Measurements from ENCODE around the gene OR5AU1.
"Not testable (repeated sequence)": the region's sequence is repeated elsewhere in the genome, so short reads cannot be mapped to it uniquely, and the experiment has no call there.

The OR5AU1 gene

GRCh38 chr14:21184254-21184653 is 28.4 kb upstream of the OR5AU1 start:
- no peak overlapping the region for H3K27ac ChIP-seq (ENCODE audit: low read depth, low read length)
- no peak for DNase-seq
- no peak overlapping the region for H3K56ac ChIP-seq (ENCODE audit: low read length)
- H3K18ac ChIP-seq (ENCODE audit: low read length): no peak overlapping the region
- H3K23ac ChIP-seq (ENCODE audit: low read length): no peak overlapping the region
- no peak overlapping the region for H2BK5ac ChIP-seq (ENCODE audit: low read length)
- no CpG with 5 or more reads among the region's 1 CpG for WGBS (ENCODE audit: extremely low coverage, insufficient coverage, low lambda C conversion rate)
- no peak overlapping the region for H2BK120ac ChIP-seq (ENCODE audit: low read depth, low read length)
- H3K4me1 ChIP-seq (ENCODE audit: control insufficient read depth, low read depth, low read length): no peaks in the 10 kb centered on the region
- no peaks in the 10 kb centered on the region for H3K36me3 ChIP-seq (ENCODE audit: control insufficient read depth, insufficient read depth, low read length)
- no peak overlapping the region for H3K4ac ChIP-seq (ENCODE audit: low read depth, low read length)
- H3K79me1 ChIP-seq (ENCODE audit: low read length): no peaks in the 10 kb centered on the region
- no peak overlapping the region for H3K9ac ChIP-seq (ENCODE audit: low read length)
- H3K4me3 ChIP-seq (ENCODE audit: low read length): no peak overlapping the region
- no peaks in the 10 kb centered on the region for H3K27me3 ChIP-seq (ENCODE audit: insufficient read depth, low read length, poor library complexity)
- no peaks in the 10 kb centered on the region for H3K79me2 ChIP-seq (ENCODE audit: control insufficient read depth, insufficient read depth, low read length)
- no peak overlapping the region for H2BK15ac ChIP-seq (replicated peaks; ENCODE audit: low read depth)
- H2AK5ac ChIP-seq (ENCODE audit: low read length): no peak overlapping the region
- H4K5ac ChIP-seq (ENCODE audit: low read length): no peak overlapping the region
- H4K8ac ChIP-seq (ENCODE audit: low read depth, low read length): no peak overlapping the region
- no peak overlapping the region for H3K4me2 ChIP-seq (ENCODE audit: low read length)

GRCh38 chr14:21182166-21182565 is 26.3 kb upstream of the OR5AU1 start:
- no peak overlapping the region for H3K23ac ChIP-seq (ENCODE audit: low read length)
- no peaks in the 10 kb centered on the region for H3K27me3 ChIP-seq (ENCODE audit: insufficient read depth, low read length, poor library complexity)
- H3K4me1 ChIP-seq (ENCODE audit: control insufficient read depth, low read depth, low read length): no peaks in the 10 kb centered on the region
- H2BK15ac ChIP-seq (replicated peaks; ENCODE audit: low read depth): no peak overlapping the region
- no peaks in the 10 kb centered on the region for H3K79me2 ChIP-seq (ENCODE audit: control insufficient read depth, insufficient read depth, low read length)
- no peak overlapping the region for H3K27ac ChIP-seq (ENCODE audit: low read depth, low read length)
- no peak overlapping the region for H4K8ac ChIP-seq (ENCODE audit: low read depth, low read length)
- no peak overlapping the region for H3K18ac ChIP-seq (ENCODE audit: low read length)
- H3K79me1 ChIP-seq (ENCODE audit: low read length): no peaks in the 10 kb centered on the region
- WGBS (ENCODE audit: extremely low coverage, insufficient coverage, low lambda C conversion rate): no CpG with 5 or more reads among the region's 2 CpGs
- no peak overlapping the region for H3K4me2 ChIP-seq (ENCODE audit: low read length)
- H3K4ac ChIP-seq (ENCODE audit: low read depth, low read length): no peak overlapping the region
- no peak for DNase-seq
- H3K4me3 ChIP-seq (ENCODE audit: low read length): no peak overlapping the region
- H3K56ac ChIP-seq (ENCODE audit: low read length): no peak overlapping the region
- H4K5ac ChIP-seq (ENCODE audit: low read length): no peak overlapping the region
- H3K9ac ChIP-seq (ENCODE audit: low read length): no peak overlapping the region
- H2AK5ac ChIP-seq (ENCODE audit: low read length): no peak overlapping the region
- H2BK5ac ChIP-seq (ENCODE audit: low read length): no peak overlapping the region
- H3K36me3 ChIP-seq (ENCODE audit: control insufficient read depth, insufficient read depth, low read length): no peaks in the 10 kb centered on the region
- no peak overlapping the region for H2BK120ac ChIP-seq (ENCODE audit: low read depth, low read length)

GRCh38 chr14:21171128-21171527 is 15.3 kb upstream of the OR5AU1 start:
- H3K4me3 ChIP-seq (ENCODE audit: low read length): no peak overlapping the region
- H3K36me3 ChIP-seq (ENCODE audit: control insufficient read depth, insufficient read depth, low read length): no peaks in the 10 kb centered on the region
- H3K4ac ChIP-seq (ENCODE audit: low read depth, low read length): no peak overlapping the region
- H3K23ac ChIP-seq (ENCODE audit: low read length): no peak overlapping the region
- no peaks in the 10 kb centered on the region for H3K79me1 ChIP-seq (ENCODE audit: low read length)
- H3K27me3 ChIP-seq (ENCODE audit: insufficient read depth, low read length, poor library complexity): no peaks in the 10 kb centered on the region
- DNase-seq: no peak
- H3K27ac ChIP-seq (ENCODE audit: low read depth, low read length): no peak overlapping the region
- no peak overlapping the region for H4K8ac ChIP-seq (ENCODE audit: low read depth, low read length)
- no peak overlapping the region for H2BK5ac ChIP-seq (ENCODE audit: low read length)
- H3K79me2 ChIP-seq (ENCODE audit: control insufficient read depth, insufficient read depth, low read length): no peaks in the 10 kb centered on the region
- H2BK15ac ChIP-seq (replicated peaks; ENCODE audit: low read depth): no peak overlapping the region
- no peak overlapping the region for H4K5ac ChIP-seq (ENCODE audit: low read length)
- no peak overlapping the region for H3K18ac ChIP-seq (ENCODE audit: low read length)
- no peak overlapping the region for H2BK120ac ChIP-seq (ENCODE audit: low read depth, low read length)
- WGBS (ENCODE audit: extremely low coverage, insufficient coverage, low lambda C conversion rate): no CpG with 5 or more reads among the region's 2 CpGs
- H3K9ac ChIP-seq (ENCODE audit: low read length): no peak overlapping the region
- no peaks in the 10 kb centered on the region for H3K4me1 ChIP-seq (ENCODE audit: control insufficient read depth, low read depth, low read length)
- no peak overlapping the region for H2AK5ac ChIP-seq (ENCODE audit: low read length)
- H3K4me2 ChIP-seq (ENCODE audit: low read length): no peak overlapping the region
- H3K56ac ChIP-seq (ENCODE audit: low read length): no peak overlapping the region

- Histone ChIP-seq H2BK120ac (ENCODE audit: low read depth, low read length) (no peak overlapping the region), H4K5ac (ENCODE audit: low read length) (no peak overlapping the region), H2BK15ac (replicated peaks; ENCODE audit: low read depth) (no peak overlapping the region), H3K56ac (ENCODE audit: low read length) (no peak overlapping the region), H3K27ac (ENCODE audit: low read depth, low read length) (no peak overlapping the region), H2BK5ac (ENCODE audit: low read length) (no peak overlapping the region), H3K36me3 (ENCODE audit: control insufficient read depth, insufficient read depth, low read length) (no peaks in the 10 kb centered on the region), H3K79me1 (ENCODE audit: low read length) (no peaks in the 10 kb centered on the region), H3K4me3 (ENCODE audit: low read length) (no peak overlapping the region), H3K79me2 (ENCODE audit: control insufficient read depth, insufficient read depth, low read length) (no peaks in the 10 kb centered on the region), H3K27me3 (ENCODE audit: insufficient read depth, low read length, poor library complexity) (no peaks in the 10 kb centered on the region), H3K4me2 (ENCODE audit: low read length) (no peak overlapping the region), H2AK5ac (ENCODE audit: low read length) (no peak overlapping the region), H3K4ac (ENCODE audit: low read depth, low read length) (no peak overlapping the region), H3K9ac (ENCODE audit: low read length) (no peak overlapping the region), H3K4me1 (ENCODE audit: control insufficient read depth, low read depth, low read length) (no peaks in the 10 kb centered on the region), H3K23ac (ENCODE audit: low read length) (no peak overlapping the region), H3K18ac (ENCODE audit: low read length) (no peak overlapping the region), H4K8ac (ENCODE audit: low read depth, low read length) (no peak overlapping the region)
- DNase-seq: no peak
- no CpG with 5 or more reads among the region's 4 CpGs for WGBS (ENCODE audit: extremely low coverage, insufficient coverage, low lambda C conversion rate)
These were observed 13.7 kb upstream of the OR5AU1 start for GRCh38 chr14:21169573-21169972.

- no peak overlapping the region for H2BK120ac ChIP-seq (ENCODE audit: low read depth, low read length)
- H3K79me1 ChIP-seq (ENCODE audit: low read length): no peaks in the 10 kb centered on the region
- H3K79me2 ChIP-seq (ENCODE audit: control insufficient read depth, insufficient read depth, low read length): no peaks in the 10 kb centered on the region
- H3K4me1 ChIP-seq (ENCODE audit: control insufficient read depth, low read depth, low read length): no peaks in the 10 kb centered on the region
- H3K23ac ChIP-seq (ENCODE audit: low read length): no peak overlapping the region
- no peak overlapping the region for H3K4ac ChIP-seq (ENCODE audit: low read depth, low read length)
- no peak overlapping the region for H3K4me3 ChIP-seq (ENCODE audit: low read length)
- no peak overlapping the region for H3K56ac ChIP-seq (ENCODE audit: low read length)
- no peak overlapping the region for H3K18ac ChIP-seq (ENCODE audit: low read length)
- H3K4me2 ChIP-seq (ENCODE audit: low read length): no peak overlapping the region
- no peak overlapping the region for H2BK15ac ChIP-seq (replicated peaks; ENCODE audit: low read depth)
- H3K36me3 ChIP-seq (ENCODE audit: control insufficient read depth, insufficient read depth, low read length): no peaks in the 10 kb centered on the region
- H4K8ac ChIP-seq (ENCODE audit: low read depth, low read length): no peak overlapping the region
- DNase-seq: no peak
- H2BK5ac ChIP-seq (ENCODE audit: low read length): no peak overlapping the region
- no peak overlapping the region for H3K9ac ChIP-seq (ENCODE audit: low read length)
- H2AK5ac ChIP-seq (ENCODE audit: low read length): no peak overlapping the region
- H3K27me3 ChIP-seq (ENCODE audit: insufficient read depth, low read length, poor library complexity): no peaks in the 10 kb centered on the region
- no peak overlapping the region for H3K27ac ChIP-seq (ENCODE audit: low read depth, low read length)
- no CpG with 5 or more reads among the region's 8 CpGs for WGBS (ENCODE audit: extremely low coverage, insufficient coverage, low lambda C conversion rate)
- no peak overlapping the region for H4K5ac ChIP-seq (ENCODE audit: low read length)
These were observed 12.2 kb upstream of the OR5AU1 start for GRCh38 chr14:21168055-21168454.

GRCh38 chr14:21165670-21166069 is 9.8 kb upstream of the OR5AU1 start:
- not testable (repeated sequence) for H3K27ac ChIP-seq (ENCODE audit: low read depth, low read length); H3K79me2 ChIP-seq (ENCODE audit: control insufficient read depth, insufficient read depth, low read length); H4K8ac ChIP-seq (ENCODE audit: low read depth, low read length); H3K56ac ChIP-seq (ENCODE audit: low read length); H3K27me3 ChIP-seq (ENCODE audit: insufficient read depth, low read length, poor library complexity); H3K4me1 ChIP-seq (ENCODE audit: control insufficient read depth, low read depth, low read length); H2BK120ac ChIP-seq (ENCODE audit: low read depth, low read length); H4K5ac ChIP-seq (ENCODE audit: low read length); DNase-seq; H3K36me3 ChIP-seq (ENCODE audit: control insufficient read depth, insufficient read depth, low read length); H3K4ac ChIP-seq (ENCODE audit: low read depth, low read length); H3K4me3 ChIP-seq (ENCODE audit: low read length); H3K4me2 ChIP-seq (ENCODE audit: low read length); H3K18ac ChIP-seq (ENCODE audit: low read length); H2AK5ac ChIP-seq (ENCODE audit: low read length); H3K79me1 ChIP-seq (ENCODE audit: low read length); H3K23ac ChIP-seq (ENCODE audit: low read length); H2BK15ac ChIP-seq (replicated peaks; ENCODE audit: low read depth); H3K9ac ChIP-seq (ENCODE audit: low read length); H2BK5ac ChIP-seq (ENCODE audit: low read length)
- no CpG with 5 or more reads among the region's 1 CpG for WGBS (ENCODE audit: extremely low coverage, insufficient coverage, low lambda C conversion rate)

All from mesendoderm (in vitro differentiated cells).